H9 (cell line): Measurements from ENCODE around the gene SIPA1. TPM values are rescaled to one million over a fixed set of nuclear protein-coding genes. Genes with fewer than 3 reads are reported as not detected.

Experiments used
- DNase-seq: peaks from one replicate; pipeline ENCODE4 v3.0.0-alpha.2; 2017
- H2AFZ ChIP-seq: one replicate; pipeline ENCODE4 v1.6.1; 2013; ENCODE audit warnings: mild to moderate bottlenecking, low read length, control low read depth, moderate library complexity
- H2AK5ac ChIP-seq: 2 replicates; pipeline ENCODE4 v1.6.1; 2013; ENCODE audit warnings: low read length, control low read depth, mixed read lengths; ENCODE audit not compliant: insufficient read length
- H2BK120ac ChIP-seq: one replicate; pipeline ENCODE4 v1.6.1; 2013; ENCODE audit warnings: low read depth, mild to moderate bottlenecking, low read length, control low read depth, inconsistent platforms; ENCODE audit not compliant: poor library complexity, severe bottlenecking
- H2BK12ac ChIP-seq: 2 replicates; pipeline ENCODE4 v1.6.1; 2013; ENCODE audit warnings: low read length, control low read depth, mixed read lengths, low read depth; ENCODE audit not compliant: insufficient read length
- H2BK15ac ChIP-seq: 2 replicates; pipeline ENCODE4 v1.6.1; 2013; ENCODE audit warnings: low read depth, low read length, control low read depth
- H2BK20ac ChIP-seq: one replicate; pipeline ENCODE4 v1.6.1; 2013; ENCODE audit warnings: low read depth, mild to moderate bottlenecking, low read length, control low read depth, inconsistent platforms; ENCODE audit not compliant: poor library complexity, severe bottlenecking
- H2BK5ac ChIP-seq: 2 replicates; pipeline ENCODE4 v1.6.1; 2013; ENCODE audit warnings: low read length, control low read depth, mixed read lengths; ENCODE audit not compliant: insufficient read length
- H3K14ac ChIP-seq: 2 replicates; pipeline ENCODE4 v1.6.1; 2013; ENCODE audit warnings: low read length, control low read depth; ENCODE audit not compliant: insufficient read depth
- H3K18ac ChIP-seq: 2 replicates; pipeline ENCODE4 v1.6.1; 2013; ENCODE audit warnings: low read depth, mild to moderate bottlenecking, mixed read lengths, low read length, control low read depth; ENCODE audit not compliant: insufficient read length
- H3K23ac ChIP-seq: 2 replicates; pipeline ENCODE4 v1.6.1; 2013; ENCODE audit warnings: low read length, control low read depth, mixed read lengths, low read depth; ENCODE audit not compliant: insufficient read length
- H3K23me2 ChIP-seq: 2 replicates; pipeline ENCODE4 v1.6.1; 2013; ENCODE audit warnings: low read depth, mild to moderate bottlenecking, mixed read lengths, low read length, control low read depth; ENCODE audit not compliant: insufficient read length, poor library complexity, severe bottlenecking
- H3K27ac ChIP-seq: 2 replicates; pipeline ENCODE4 v1.5.1; 2013; ENCODE audit warnings: low read length, control low read depth, mixed read lengths, low read depth; ENCODE audit not compliant: insufficient read length
- H3K27me3 ChIP-seq: 2 replicates; pipeline ENCODE4 v1.6.1; 2013; ENCODE audit warnings: low read length, control low read depth, inconsistent platforms; ENCODE audit not compliant: insufficient read depth
- H3K4ac ChIP-seq: 2 replicates; pipeline ENCODE4 v1.6.1; 2013; ENCODE audit warnings: low read depth, mild to moderate bottlenecking, control low read depth, inconsistent platforms, low read length, moderate library complexity
- H3K4me1 ChIP-seq: 2 replicates; pipeline ENCODE4 v1.6.1; 2013; ENCODE audit warnings: low read length, control low read depth, inconsistent platforms; ENCODE audit not compliant: insufficient read depth
- H3K4me2 ChIP-seq: 2 replicates; pipeline ENCODE4 v1.6.1; 2013; ENCODE audit warnings: low read length, control low read depth, mixed read lengths; ENCODE audit not compliant: insufficient read length, insufficient read depth
- H3K56ac ChIP-seq: 2 replicates; pipeline ENCODE4 v1.6.1; 2013; ENCODE audit warnings: low read depth, mild to moderate bottlenecking, mixed read lengths, low read length, control low read depth; ENCODE audit not compliant: insufficient read length
- H3K79me1 ChIP-seq: 2 replicates; pipeline ENCODE4 v1.6.1; 2013; ENCODE audit warnings: low read depth, mild to moderate bottlenecking, moderate library complexity, low read length, control low read depth, inconsistent platforms; ENCODE audit not compliant: insufficient read depth, poor library complexity, severe bottlenecking
- H3K79me2 ChIP-seq: 2 replicates; pipeline ENCODE4 v1.6.1; 2013; ENCODE audit warnings: low read length, control low read depth, inconsistent platforms; ENCODE audit not compliant: insufficient read depth
- H3K9ac ChIP-seq: 2 replicates; pipeline ENCODE4 v1.6.1; 2013; ENCODE audit warnings: low read length, control low read depth, mixed read lengths; ENCODE audit not compliant: insufficient read length; ENCODE audit errors: extremely low read depth
- H3K9me3 ChIP-seq: one replicate; pipeline ENCODE4 v1.6.1; 2013; ENCODE audit warnings: low read depth, low read length, inconsistent platforms; ENCODE audit not compliant: control insufficient read depth
- H3T11ph ChIP-seq: one replicate; pipeline ENCODE4 v1.6.1; 2013; ENCODE audit warnings: mild to moderate bottlenecking, low read length, control low read depth, inconsistent platforms
- H4K20me1 ChIP-seq: one replicate; pipeline ENCODE4 v1.6.1; 2013; ENCODE audit not compliant: control insufficient read depth, insufficient read length, insufficient read depth
- H4K5ac ChIP-seq: 2 replicates; pipeline ENCODE4 v1.6.1; 2013; ENCODE audit warnings: low read depth, mild to moderate bottlenecking, mixed read lengths, low read length, control low read depth; ENCODE audit not compliant: insufficient read length
- H4K8ac ChIP-seq: replicated peaks from 2 replicates; pipeline ENCODE4 v1.6.1; 2013; ENCODE audit warnings: low read length, control low read depth, mixed read lengths, low read depth; ENCODE audit not compliant: insufficient read length
- H4K91ac ChIP-seq: 2 replicates; pipeline ENCODE4 v1.6.1; 2013; ENCODE audit warnings: low read depth, mild to moderate bottlenecking, moderate library complexity, mixed read lengths, low read length, control low read depth; ENCODE audit not compliant: insufficient read length
- H3K27ac Mint-ChIP-seq, 3 experiments: 2 replicates in 2 of 3; 3 replicates in 1 of 3; pipeline ENCODE4 v1.8.0; 2020 to 2021; ENCODE audit warnings: mixed read lengths in 3 of 3, mild to moderate bottlenecking in 1 of 3, moderate library complexity in 1 of 3
- H3K27me3 Mint-ChIP-seq: 2 replicates; pipeline ENCODE4 v1.8.0; 2021; ENCODE audit warnings: low read depth, mild to moderate bottlenecking, moderate library complexity, mixed read lengths
- H3K36me3 Mint-ChIP-seq, 3 experiments: 2 replicates in 2 of 3; 3 replicates in 1 of 3; pipeline ENCODE4 v1.8.0; 2020 to 2021; ENCODE audit warnings: low read depth in 3 of 3, mixed read lengths in 3 of 3; ENCODE audit not compliant: insufficient read depth in 1 of 3
- H3K4me1 Mint-ChIP-seq, 2 experiments: 2 replicates each; pipeline ENCODE4 v1.8.0; 2020; ENCODE audit warnings: mixed read lengths in 2 of 2
- H3K4me3 Mint-ChIP-seq, 2 experiments: 2 replicates in 1 of 2; 3 replicates in 1 of 2; pipeline ENCODE4 v1.8.0; 2020 to 2021; ENCODE audit warnings: mild to moderate bottlenecking in 2 of 2, mixed read lengths in 2 of 2, moderate library complexity in 1 of 2
- H3K9me3 Mint-ChIP-seq, 2 experiments: 2 replicates in 1 of 2; 3 replicates in 1 of 2; pipeline ENCODE4 v1.8.0; 2020; ENCODE audit warnings: mild to moderate bottlenecking in 2 of 2, mixed read lengths in 2 of 2, moderate library complexity in 1 of 2
- CTCF ChIP-seq: fragments of 200-600 bp; sonication (generic); conservative IDR thresholded peaks from 3 replicates; pipeline ENCODE4 v1.8.0; 2021; ENCODE audit warnings: antibody characterized with exemption, mild to moderate bottlenecking
- WGBS: extraction: QIAGEN DNeasy Blood & Tissue Kit; methylation state at CpG from one replicate; pipeline ENCODE4 v1.1.7; 2013; ENCODE audit warnings: missing lambda C conversion rate, low lambda C conversion rate, mixed read lengths; ENCODE audit not compliant: insufficient read length; ENCODE audit errors: extremely low coverage; 5-methylcytosine and 5-hydroxymethylcytosine counted together
- total RNA-seq: library from RNA; stranded (reverse); gene quantifications from 2 replicates; pipeline ENCODE4 v1.2.1, GENCODE V29; 2021

SIPA1 gene
- total RNA-seq, 1 experiment from 2014 or later, result 32.0 TPM

- no peaks in the 10 kb centered on the region; the same call in 1 of the 2 replicates for H3K4me1 ChIP-seq
- H3K27me3 ChIP-seq, result no peaks in the 10 kb centered on the region
- H3K56ac ChIP-seq, result no peak overlapping the region
- no peaks in the 10 kb centered on the region for H3K79me2 ChIP-seq
- no peak overlapping the region for H2BK120ac ChIP-seq
- H3K27ac Mint-ChIP-seq, result no peak overlapping the region
- no peak overlapping the region for H3K14ac ChIP-seq
- H4K5ac ChIP-seq, result no peak overlapping the region
- H2BK5ac ChIP-seq, result no peak overlapping the region
- H2BK12ac ChIP-seq, result no peak overlapping the region
- no peak overlapping the region for H3K4me2 ChIP-seq
- H3K23me2 ChIP-seq, result peaks cover 5% of the 10 kb centered on the region
- H3K23ac ChIP-seq, result no peak overlapping the region
- no peaks in the 10 kb centered on the region for H3K9me3 ChIP-seq
- H3T11ph ChIP-seq, result no peak overlapping the region
- no peaks in the 10 kb centered on the region for H3K79me1 ChIP-seq
- no peak overlapping the region for H4K91ac ChIP-seq
- no peak overlapping the region for H2AK5ac ChIP-seq
- no peaks in the 10 kb centered on the region for H3K27me3 Mint-ChIP-seq
- H3K36me3 Mint-ChIP-seq, result peaks cover 19 to 46% (median 41%) of the 10 kb centered on the region in 3 experiments; a peak in 6 of 7 replicates
- no peak overlapping the region for H3K18ac ChIP-seq
- DNase-seq, result no peak
- H3K4me1 Mint-ChIP-seq, result peaks cover 17 to 18% of the 10 kb centered on the region in 2 experiments
- no peak overlapping the region for H3K4me3 Mint-ChIP-seq
- no peak overlapping the region for H2BK20ac ChIP-seq
- no CpG with 5 or more reads among the region's 14 CpGs for WGBS
- H3K9ac ChIP-seq, result no peak overlapping the region
- H3K9me3 Mint-ChIP-seq, result no peaks in the 10 kb centered on the region
- no peak for TF ChIP-seq CTCF
- no peak overlapping the region for H3K27ac ChIP-seq
- no peaks in the 10 kb centered on the region for H4K20me1 ChIP-seq
- H3K4ac ChIP-seq, result no peak overlapping the region
- H2BK15ac ChIP-seq, result no peak overlapping the region
- H2AFZ ChIP-seq, result no peak overlapping the region
- H4K8ac ChIP-seq, result no peak overlapping the region
Measured at GRCh38 chr11:65634109-65634436, 3.8 kb upstream of the SIPA1 start.
